K562 (cell line): Measurements from ENCODE around the gene ARHGAP26. TPM values are rescaled to one million over a fixed set of nuclear protein-coding genes. Genes with fewer than 3 reads are reported as not detected.

Source experiments
- ATAC-seq: fragments of 200-7000 bp; cut with Tn5 transposase; 3 replicates; pipeline ENCODE4 v1.9.1; 2020; ENCODE audit warnings: moderate library complexity
- BruUV-seq: library from RNA; stranded (reverse); fragments of 400-500 nt; replicated peaks from 2 replicates; lab custom pipeline; 2021; lab: Mats Ljungman, UMichigan
- CTCF ChIA-PET: fragments of 300-600 bp; formaldehyde crosslinking; extraction: SDS; loops from one replicate; lab custom pipeline; 2021; ENCODE audit warnings: low intra/inter-chr PET ratio; lab: Yijun Ruan, JAX
- POLR2A ChIA-PET: fragments of 300-600, 350-650 bp; sonication (Branson Sonifier 250); formaldehyde crosslinking; extraction: SDS; loops from one replicate; lab custom pipeline; 2021; ENCODE audit warnings: antibody characterized with exemption, inconsistent platforms; lab: Yijun Ruan, JAX
- DNase-seq, 4 experiments: peaks; one replicate each; pipeline versions ENCODE4 v3.0.0 to v3.0.0-alpha.2; 2011 to 2018; ENCODE audit warnings: low spot score in 3 of 4, mixed read lengths in 3 of 4; ENCODE audit errors: extremely low read depth in 1 of 4
- FAIRE-seq: peaks from 2 replicates; lab custom pipeline; 2011; peaks lifted over from hg19 to GRCh38; lab: Jason Lieb, UNC
- H2AFZ ChIP-seq: 2 replicates; pipeline ENCODE4 v1.6.0; 2011; ENCODE audit warnings: low read depth, low read length, control low read depth, inconsistent platforms
- H3K27ac ChIP-seq: fragments of 200-600 bp; 3 replicates; pipeline ENCODE4 v1.8.0; 2011; ENCODE audit warnings: low read depth, mild to moderate bottlenecking, control low read depth, inconsistent platforms, low read length, moderate library complexity, mixed read lengths; ENCODE audit errors: extremely low read depth
- H3K27me3 ChIP-seq, 2 experiments: fragments of 300-600 bp in 1 of 2; 2 replicates in 1 of 2; 3 replicates in 1 of 2; pipeline versions ENCODE4 v1.6.0 to v1.8.0; 2011; ENCODE audit warnings: inconsistent platforms in 2 of 2, low read length in 2 of 2, mild to moderate bottlenecking in 1 of 2, mixed read lengths in 1 of 2, moderate library complexity in 1 of 2; ENCODE audit not compliant: control insufficient read depth in 2 of 2, insufficient read depth in 2 of 2
- H3K36me3 ChIP-seq: fragments of 300-600 bp; 3 replicates; pipeline ENCODE4 v1.8.0; 2011; ENCODE audit warnings: mild to moderate bottlenecking, low read length, inconsistent platforms; ENCODE audit not compliant: control insufficient read depth, insufficient read depth
- H3K4me1 ChIP-seq, 2 experiments: fragments of 200-600 bp in 1 of 2; replicated peaks in 1 of 2; 2 replicates in 1 of 2; 3 replicates in 1 of 2; pipeline versions ENCODE4 v1.5.1 to v1.8.0; 2011; ENCODE audit warnings: inconsistent platforms in 2 of 2, low read length in 2 of 2, mild to moderate bottlenecking in 1 of 2, mixed read lengths in 1 of 2, moderate library complexity in 1 of 2; ENCODE audit not compliant: control insufficient read depth in 2 of 2, insufficient read depth in 2 of 2
- H3K4me2 ChIP-seq: 2 replicates; pipeline ENCODE4 v1.6.1; 2011; ENCODE audit warnings: low read length, control low read depth, inconsistent platforms, mixed read lengths; ENCODE audit not compliant: insufficient read depth
- H3K4me3 ChIP-seq: fragments of 200-600 bp; sonication (generic), shearing (Covaris generic); 2 replicates; pipeline ENCODE4 v1.5.1; 2016; ENCODE audit warnings: control low read depth, inconsistent platforms
- H3K79me2 ChIP-seq: fragments of 200-600 bp; 3 replicates; pipeline ENCODE4 v1.8.0; 2011; ENCODE audit warnings: low read length, inconsistent platforms; ENCODE audit not compliant: control insufficient read depth, insufficient read depth
- H3K9ac ChIP-seq, 2 experiments: 2 replicates each; pipeline versions ENCODE4 v1.6.0 to v1.6.1; 2011; ENCODE audit warnings: low read depth in 2 of 2, low read length in 2 of 2, control low read depth in 1 of 2, inconsistent platforms in 1 of 2, mild to moderate bottlenecking in 1 of 2, mixed read lengths in 1 of 2; ENCODE audit not compliant: insufficient read depth in 1 of 2
- H3K9me1 ChIP-seq: one replicate; pipeline ENCODE4 v1.6.0; 2011; ENCODE audit warnings: inconsistent platforms, mild to moderate bottlenecking, low read length, moderate library complexity; ENCODE audit not compliant: control insufficient read depth, insufficient read depth
- H3K9me3 ChIP-seq: replicated peaks from 2 replicates; pipeline ENCODE4 v1.5.1; 2011; ENCODE audit warnings: low read depth, low read length, inconsistent platforms; ENCODE audit not compliant: control insufficient read depth, insufficient read depth
- H4K20me1 ChIP-seq: replicated peaks from 2 replicates; pipeline ENCODE4 v1.6.1; 2011; ENCODE audit warnings: low read length, inconsistent platforms, mixed read lengths; ENCODE audit not compliant: control insufficient read depth, insufficient read depth
- BRF1 ChIP-seq: IDR thresholded peaks from 3 replicates; pipeline ENCODE4 v1.6.1; 2011; ENCODE audit warnings: borderline replicate concordance, mild to moderate bottlenecking; ENCODE audit not compliant: insufficient read length; ENCODE audit errors: extremely low read depth
- CAMTA2 ChIP-seq: fragments of 250-450 bp; sonication (Bioruptor Pico); conservative IDR thresholded peaks from 2 replicates; pipeline ENCODE4 v1.5.1; 2022
- FOS ChIP-seq: IDR thresholded peaks from 3 replicates; pipeline ENCODE4 v1.6.1; 2011; ENCODE audit not compliant: insufficient read length; ENCODE audit errors: extremely low read depth
- KAT2B ChIP-seq: IDR thresholded peaks from one replicate; pipeline ENCODE4 v1.6.1; 2012; ENCODE audit warnings: low read depth, mild to moderate bottlenecking, control low read depth, inconsistent platforms, low read length, moderate library complexity
- MYC ChIP-seq, 2 experiments: fragments of 250-450 bp in 1 of 2; sonication (Bioruptor Pico) in 1 of 2; IDR thresholded peaks; 2 replicates each; pipeline versions ENCODE4 v1.5.1 to v1.6.1; 2012 to 2021; ENCODE audit warnings: low read depth in 2 of 2, borderline replicate concordance in 1 of 2, improper control_type of control experiment in 1 of 2, low read length in 1 of 2, mild to moderate bottlenecking in 1 of 2, moderate library complexity in 1 of 2
- TFE3 ChIP-seq: fragments of 450-650 bp; formaldehyde crosslinking; IDR thresholded peaks from 2 replicates; pipeline ENCODE4 v1.4.0; 2020; ENCODE audit warnings: mild to moderate bottlenecking, mixed read lengths
- ZNF3 ChIP-seq: fragments of 250-450 bp; sonication (Bioruptor Pico); IDR thresholded peaks from 2 replicates; pipeline ENCODE4 v1.5.0; 2021; ENCODE audit warnings: mild to moderate bottlenecking, moderate library complexity
- ZNF408 ChIP-seq: fragments of 250-450 bp; sonication (Bioruptor Pico); IDR thresholded peaks from 2 replicates; pipeline ENCODE4 v1.4.0; 2020; ENCODE audit warnings: low read depth, mild to moderate bottlenecking, moderate library complexity
- WGBS: fragments of 100-300 bp; shearing (Covaris generic); methylation state at CpG from one replicate; pipeline ENCODE4 v1.1.6; 2016; ENCODE audit warnings: low coverage, mixed read lengths; ENCODE audit not compliant: insufficient coverage; ENCODE audit errors: missing lambda C conversion rate; 5-methylcytosine and 5-hydroxymethylcytosine counted together
- in situ Hi-C: fragments of 300-500 bp; cut with MboI; formaldehyde crosslinking; loops from 4 replicates; pipeline ENCODE4 v1.15.0; 2018; ENCODE audit warnings: inconsistent platforms, mixed read lengths
- intact Hi-C: fragments of 100-400 bp; cut with micrococcal nuclease; formaldehyde crosslinking; loops from 2 replicates; pipeline ENCODE4 v1.14.2; 2022
- polyA plus RNA-seq, 8 experiments: library from polyadenylated mRNA; depleted of rRNA in 4 of 8; stranded (reverse) in 5 of 8; unstranded in 3 of 8; fragments of >200 nt; fragmentation: Nextera tagmentation in 2 of 8; fragmentation: Illumina TruSeq in 1 of 8; extraction: Ambion mirVana in 2 of 8; extraction: Trizol in 1 of 8; gene quantifications; 2 replicates each; pipeline versions ENCODE4 v1.2.1 to v1.2.3, GENCODE V29; 2011 to 2014; ENCODE audit warnings: inconsistent platforms in 1 of 8, missing spikeins in 1 of 8
- total RNA-seq, 7 experiments: library from RNA; depleted of rRNA in 6 of 7; stranded (reverse); fragments of >200 nt in 6 of 7; fragmentation: Illumina TruSeq in 2 of 7; extraction: Trizol in 2 of 7; gene quantifications; 2 replicates each; pipeline versions ENCODE4 v1.2.1 to v1.2.3, GENCODE V29; 2011 to 2021; ENCODE audit warnings: low replicate concordance in 1 of 7
- TF ChIP-seq, protein P1 (sequence below): fragments of 250-450 bp; sonication (Bioruptor Pico); IDR thresholded peaks from 2 replicates; pipeline ENCODE4 v1.5.0; 2021

The ARHGAP26 gene
- total and polyA plus RNA-seq, 9 of the 15 experiments (the other 6 are each of a cell fraction or from before 2014, with no cell fraction given), result 0.13 to 1.1 (median 0.55) TPM

- Histone ChIP-seq H3K9ac (no peak overlapping the region), H3K9me1 (no peaks in the 10 kb centered on the region), H3K4me1 (no peaks in the 10 kb centered on the region), H3K4me3 (no peak overlapping the region), H3K27me3 (no peaks in the 10 kb centered on the region; a peak in 1 of 5 replicates), H2AFZ (no peak overlapping the region), H3K79me2 (no peaks in the 10 kb centered on the region), H4K20me1 (no peaks in the 10 kb centered on the region), H3K27ac (no peak overlapping the region), H3K9me3 (no peaks in the 10 kb centered on the region), H3K4me2 (no peak overlapping the region), H3K36me3 (no peaks in the 10 kb centered on the region)
- intact Hi-C loops, result no loop called here
- ATAC-seq, result no peak
- BruUV-seq, result no TSS peak
- CTCF ChIA-PET, result no interaction called here
- TF ChIP-seq ZNF3, result no peak
- no peak for TF ChIP-seq CAMTA2 (CRISPR knock-in tag)
- TF ChIP-seq ZNF408, result no peak
- no peak for TF ChIP-seq FOS
- TF ChIP-seq TFE3 (CRISPR knock-in tag), result no peak
- no peak for TF ChIP-seq BRF1
- TF ChIP-seq, protein P1, sequence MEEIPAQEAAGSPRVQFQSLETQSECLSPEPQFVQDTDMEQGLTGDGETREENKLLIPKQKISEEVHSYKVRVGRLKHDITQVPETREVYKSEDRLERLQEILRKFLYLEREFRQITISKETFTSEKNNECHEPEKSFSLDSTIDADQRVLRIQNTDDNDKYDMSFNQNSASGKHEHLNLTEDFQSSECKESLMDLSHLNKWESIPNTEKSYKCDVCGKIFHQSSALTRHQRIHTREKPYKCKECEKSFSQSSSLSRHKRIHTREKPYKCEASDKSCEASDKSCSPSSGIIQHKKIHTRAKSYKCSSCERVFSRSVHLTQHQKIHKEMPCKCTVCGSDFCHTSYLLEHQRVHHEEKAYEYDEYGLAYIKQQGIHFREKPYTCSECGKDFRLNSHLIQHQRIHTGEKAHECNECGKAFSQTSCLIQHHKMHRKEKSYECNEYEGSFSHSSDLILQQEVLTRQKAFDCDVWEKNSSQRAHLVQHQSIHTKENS (CRISPR knock-in tag), result no peak
- TF ChIP-seq MYC (IDR thresholded peaks at IDR 0.05; ENCODE audit: low read depth, low read length), result no peak
- no peak for TF ChIP-seq MYC (CRISPR knock-in tag; IDR thresholded peaks at IDR 0.05; ENCODE audit: borderline replicate concordance, low read depth)
- TF ChIP-seq KAT2B, result no peak
- in situ Hi-C loops, result no loop called here
- POLR2A ChIA-PET, result interaction anchor here (1.1 kb wide), 2 partner anchors 27 to 231 kb away, joined by 3 read pairs; no protein-coding TSS in a partner anchor
- FAIRE-seq, result no peak
- no peak for DNase-seq
- WGBS, result 17% methylated on average over 3 of the region's 3 CpGs
These were observed 399.0 kb downstream of the ARHGAP26 start for GRCh38 chr5:143168921-143169810.
